Stimulated activated CD8-positive, alpha-beta memory T cell treated with anti-CD3 and anti-CD28 coated beads, Interleukin-12 subunit alpha, Interleukin-12 subunit beta, amount 100 ng/mL, for 4 hours (primary cell): ENCODE measurements around the gene GRIN3A.
"Not testable (repeated sequence)": the region's sequence is repeated elsewhere in the genome, so short reads cannot be mapped to it uniquely, and the experiment has no call there.

Source experiments
- DNase-seq: peaks from one replicate; pipeline ENCODE4 v3.0.0-alpha.2; 2020; ENCODE audit warnings: low read depth

Gene GRIN3A

GRCh38 chr9:101632611-101633010 lies 105.8 kb downstream of the GRIN3A start:
- no peak for DNase-seq

GRCh38 chr9:101631892-101632291 lies 106.6 kb downstream of the GRIN3A start:
- no peak for DNase-seq

- no peak for DNase-seq
Measured at GRCh38 chr9:101629636-101630035, 108.8 kb downstream of the GRIN3A start.

GRCh38 chr9:101628173-101628572 lies 110.3 kb downstream of the GRIN3A start:
- DNase-seq = no peak

DNA sequence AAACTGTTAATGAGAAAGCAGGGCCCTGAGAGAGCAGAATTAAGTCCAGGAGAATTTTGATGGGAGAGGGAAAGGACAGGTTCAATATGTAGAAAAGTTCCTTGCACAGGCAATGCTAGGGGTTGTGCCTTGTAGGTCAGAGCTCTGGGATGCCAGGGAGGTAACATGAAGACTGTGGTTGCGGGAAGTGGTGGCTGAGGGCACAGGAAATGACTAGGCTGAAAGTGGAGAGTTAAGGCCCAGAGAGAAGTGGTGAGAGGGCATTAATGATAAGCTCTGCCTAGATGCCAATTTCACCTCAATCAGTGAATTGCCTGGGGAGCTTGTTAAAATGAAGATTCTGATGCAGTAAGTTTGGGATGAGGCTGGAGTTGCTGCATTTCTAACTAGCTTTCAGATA lies 112.2 kb downstream of the GRIN3A start:
- DNase-seq = no peak

DNA sequence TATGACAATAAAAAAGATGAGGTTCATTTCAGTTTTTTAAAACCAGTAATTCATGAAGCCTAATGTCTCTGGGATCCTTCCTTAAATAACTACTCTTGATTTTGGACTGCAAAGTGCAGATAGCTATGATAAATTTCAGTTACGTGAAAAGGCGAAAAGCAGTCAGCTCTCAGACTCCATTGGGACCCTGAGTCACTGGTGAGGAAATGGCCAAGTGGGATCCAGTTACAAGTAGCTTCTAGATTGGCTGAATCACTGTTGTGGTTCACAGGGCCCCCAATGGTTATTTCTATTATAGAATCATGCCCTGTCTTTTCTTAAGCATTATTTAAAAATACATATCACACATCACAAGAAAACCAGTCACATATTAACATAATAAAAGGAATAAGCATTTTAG lies 112.6 kb downstream of the GRIN3A start:
- DNase-seq = no peak

DNA sequence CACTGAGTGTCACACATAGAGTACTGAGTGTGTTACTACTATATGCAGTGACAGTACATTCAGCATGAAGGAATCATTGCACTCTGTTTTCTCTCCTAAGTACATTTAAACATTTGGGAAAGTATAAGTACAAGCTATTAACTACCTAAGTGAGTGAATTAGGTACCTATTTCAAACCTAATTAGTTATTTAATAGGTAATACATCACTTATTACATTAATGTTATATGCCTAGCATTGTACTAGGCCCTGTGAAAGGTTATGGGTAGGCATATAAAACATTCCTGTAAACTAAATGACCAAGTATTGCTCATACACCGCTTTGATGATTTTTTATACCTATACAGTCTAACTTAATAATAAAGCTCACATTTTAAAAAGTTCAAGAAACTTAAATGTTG lies 118.0 kb downstream of the GRIN3A start:
- DNase-seq = no peak

GRCh38 chr9:101618698-101619097 lies 119.7 kb downstream of the GRIN3A start:
- no peak for DNase-seq

DNA sequence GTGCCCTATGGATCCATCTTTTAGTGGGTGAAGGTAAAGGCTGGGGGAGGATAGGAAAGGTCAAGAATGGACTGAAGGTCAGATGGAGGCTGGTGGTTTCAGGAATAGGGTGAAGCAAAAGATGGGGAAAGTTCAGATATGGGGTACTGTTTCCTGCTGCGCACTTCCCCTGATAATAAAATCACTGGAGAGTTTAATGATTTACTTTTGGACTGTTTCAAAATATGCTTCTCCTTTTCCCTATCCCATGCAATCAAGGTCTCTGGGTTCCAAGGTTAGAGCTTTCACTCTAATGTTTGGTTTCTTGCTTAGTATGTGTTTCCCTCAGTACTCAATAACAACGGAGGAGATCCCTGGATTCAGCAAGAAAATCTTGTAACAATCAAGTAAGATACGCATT lies 132.9 kb downstream of the GRIN3A start:
- DNase-seq = no peak

- DNase-seq = no peak
Measured at GRCh38 chr9:101604296-101604695, 134.2 kb downstream of the GRIN3A start.

DNA sequence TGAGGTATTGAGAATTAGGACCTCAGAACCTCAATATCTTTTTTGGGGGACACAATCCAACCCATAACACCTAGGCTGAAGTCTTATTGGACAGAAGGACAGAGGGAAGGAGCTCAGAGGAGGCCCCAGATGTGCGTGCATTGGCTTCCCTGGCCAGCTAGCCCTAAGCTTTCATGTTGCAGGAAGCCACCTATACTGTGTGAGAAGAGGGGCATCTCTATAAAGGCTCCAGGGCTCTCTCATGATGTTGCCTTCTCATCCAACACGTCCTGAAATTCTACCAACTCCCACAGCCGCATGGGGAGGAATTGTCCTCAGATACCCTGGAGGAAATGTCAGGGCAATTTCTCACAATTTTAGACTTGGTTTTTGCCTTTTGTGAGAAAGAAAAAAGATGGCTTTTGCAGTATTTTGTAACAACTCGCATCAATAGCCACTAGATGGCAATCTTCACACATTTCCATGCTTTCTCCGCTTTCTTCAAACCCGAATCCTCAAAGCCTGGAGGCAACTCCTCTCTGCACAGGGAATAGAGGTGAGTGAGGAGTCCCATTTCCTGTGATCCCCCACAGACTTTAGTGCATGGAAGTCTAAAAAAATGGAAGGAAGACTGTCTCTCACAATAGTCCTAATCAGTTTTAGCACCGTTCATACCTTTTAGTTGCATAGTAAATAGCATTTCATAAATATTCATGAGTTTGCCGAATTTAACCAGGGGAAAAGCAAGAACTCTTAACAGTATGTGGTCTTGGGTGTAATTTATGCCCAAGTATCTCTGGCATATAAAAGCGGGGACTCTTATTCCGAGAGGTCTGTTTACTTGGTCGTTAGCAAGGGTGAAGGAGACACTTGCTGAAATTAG lies 136.3 kb downstream of the GRIN3A start:
- DNase-seq = no peak

- DNase-seq = no peak
Measured at GRCh38 chr9:101594796-101595195, 143.7 kb downstream of the GRIN3A start, which contains the start of gene PPP3R2. PPP3R2 (minus strand) TSS chr9:101594969; CDS start chr9:101594921, 48 bp downstream.

DNA sequence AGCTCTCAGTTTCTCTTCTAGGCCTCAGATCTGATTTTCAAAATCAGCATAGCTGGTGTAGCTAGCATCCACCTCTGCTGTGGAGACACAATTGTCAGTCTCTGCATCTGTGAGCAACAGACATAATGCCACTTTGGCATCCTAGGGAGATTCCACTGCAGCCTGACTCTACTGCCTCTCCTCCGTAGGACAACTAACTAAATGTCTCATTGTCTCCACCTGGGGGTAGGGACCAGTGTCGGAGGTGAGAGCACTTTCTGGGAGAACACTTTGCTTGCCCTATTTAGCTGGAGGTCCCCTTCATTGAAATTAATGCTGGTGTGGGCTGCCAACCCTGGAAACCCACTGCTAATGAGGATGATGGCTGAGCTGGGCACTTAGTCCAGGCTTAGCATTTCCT lies 145.1 kb downstream of the GRIN3A start:
- no peak for DNase-seq

- no peak for DNase-seq
Measured at GRCh38 chr9:101592788-101593187, 145.7 kb downstream of the GRIN3A start.

- no peak for DNase-seq
Measured at GRCh38 chr9:101591787-101592446, 146.5 kb downstream of the GRIN3A start.

GRCh38 chr9:101590901-101591300 lies 147.5 kb downstream of the GRIN3A start:
- DNase-seq = no peak

GRCh38 chr9:101590074-101590473 lies 148.4 kb downstream of the GRIN3A start:
- not testable (repeated sequence) for DNase-seq

DNA sequence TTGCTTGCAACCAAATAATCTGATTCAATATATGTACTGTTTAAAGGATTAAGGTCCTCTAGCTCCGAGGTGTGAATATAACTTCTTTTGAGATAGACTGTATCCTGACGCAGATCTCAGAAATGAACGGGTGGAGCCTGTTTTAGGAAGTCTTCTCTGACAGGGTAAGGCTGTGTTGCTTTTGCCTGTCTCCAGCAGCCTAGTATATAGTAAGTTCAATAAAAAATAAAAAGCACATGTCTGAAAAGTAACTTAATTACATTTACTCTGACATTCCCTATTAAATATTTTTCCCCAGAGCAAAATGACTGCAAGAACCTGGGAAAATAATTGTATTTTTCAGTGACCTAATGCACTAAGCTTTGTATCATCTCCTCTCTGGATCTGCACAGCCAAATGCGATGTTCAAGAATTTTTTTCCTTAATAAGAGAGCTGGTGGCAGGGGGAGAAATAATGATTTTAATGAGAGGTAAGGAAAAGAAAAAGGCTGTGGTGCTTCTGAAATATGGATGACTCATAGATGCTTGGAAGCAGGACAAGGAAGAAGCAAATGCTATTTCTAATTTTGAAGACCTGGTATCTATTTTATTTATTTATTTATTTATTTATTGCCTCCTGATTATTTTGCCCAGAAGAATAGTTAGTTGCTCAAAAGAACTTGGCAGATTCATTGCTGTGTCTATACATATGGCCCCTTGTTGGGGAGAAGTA lies 151.0 kb downstream of the GRIN3A start:
- DNase-seq = no peak

DNA sequence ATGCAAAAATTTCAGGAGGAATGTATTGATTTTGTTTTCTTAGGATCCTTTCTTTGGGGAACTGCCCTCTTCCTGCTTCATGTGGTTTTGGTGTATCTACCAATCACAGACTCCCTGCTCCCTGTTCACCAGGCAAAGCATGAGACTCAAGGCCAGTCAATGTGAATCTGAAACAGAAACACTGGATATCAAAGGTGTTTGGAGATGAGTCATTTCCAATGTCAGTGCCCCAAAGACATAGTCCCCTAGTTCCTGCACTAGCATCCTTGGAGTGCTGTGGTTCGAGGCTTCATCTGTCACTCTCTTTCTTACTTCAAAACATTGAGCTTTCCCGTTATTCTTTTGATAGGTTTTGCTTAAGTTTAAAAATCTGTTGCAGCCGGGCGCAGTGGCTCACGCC lies 151.8 kb downstream of the GRIN3A start:
- DNase-seq = no peak

- DNase-seq = no peak
Measured at GRCh38 chr9:101585740-101586139, 152.7 kb downstream of the GRIN3A start.

- no peak for DNase-seq
Measured at GRCh38 chr9:101582553-101582952, 155.9 kb downstream of the GRIN3A start.

DNA sequence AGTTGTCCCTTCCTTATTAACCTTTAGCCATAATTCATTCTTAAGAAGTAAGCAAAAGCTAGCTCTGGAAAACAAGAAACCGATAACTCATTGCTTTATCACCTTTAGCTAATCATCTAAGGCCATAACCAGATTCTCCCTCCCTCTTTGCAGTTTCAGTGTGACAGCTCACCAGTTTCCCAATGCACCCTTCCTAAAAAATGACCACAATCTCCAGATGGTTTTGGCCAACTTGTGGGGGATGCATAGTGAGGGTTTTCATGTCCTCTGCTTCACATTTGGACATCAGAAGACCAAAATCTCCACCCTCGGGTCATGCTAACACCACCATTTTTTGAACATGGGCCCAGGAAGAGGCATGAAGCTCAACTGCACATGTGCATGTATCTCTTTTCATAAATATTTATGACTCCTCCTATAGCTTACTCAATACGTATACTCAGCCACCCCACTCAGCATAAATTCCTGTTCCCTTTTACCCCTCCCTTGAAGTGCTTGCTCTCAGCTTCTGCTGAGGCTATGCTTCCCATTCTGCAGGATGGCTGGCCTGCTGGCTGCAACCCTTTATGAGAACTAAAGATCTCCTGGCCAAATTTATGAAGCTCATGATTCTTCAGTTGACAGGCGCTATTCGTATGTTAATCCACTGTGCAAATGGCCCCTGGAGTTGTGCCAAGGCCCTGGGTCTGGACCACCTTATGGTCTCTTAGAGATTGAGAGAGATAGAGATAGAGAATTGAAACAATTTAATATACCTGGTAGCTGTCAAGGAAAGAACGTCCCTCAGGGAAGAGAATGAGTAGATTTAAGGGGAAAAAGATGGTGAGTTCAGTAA lies 158.5 kb downstream of the GRIN3A start:
- DNase-seq = no peak
